ENCODE measurements around the gene SMO.

DNA sequence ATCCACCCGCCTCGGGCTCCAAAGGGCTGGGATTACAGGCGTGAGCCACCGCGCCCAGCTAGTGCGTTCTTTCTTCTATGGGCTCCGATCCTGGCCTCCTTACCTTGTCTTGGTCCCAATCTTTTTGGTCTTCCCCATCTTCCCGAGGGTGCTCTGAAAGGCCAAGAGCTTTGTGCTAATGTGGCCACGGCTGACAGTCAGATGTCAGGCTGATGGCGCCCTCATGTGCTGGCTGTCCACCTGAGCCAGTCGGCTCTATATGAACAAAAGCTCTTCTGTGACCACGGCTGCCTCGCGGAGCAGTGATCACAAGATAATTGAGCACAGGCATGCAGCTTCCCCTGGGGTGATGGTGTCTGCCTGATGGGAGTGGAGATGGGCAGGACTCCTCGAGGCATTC, 25.4 kb downstream of the SMO start:
- TF ChIP-seq, protein P1, sequence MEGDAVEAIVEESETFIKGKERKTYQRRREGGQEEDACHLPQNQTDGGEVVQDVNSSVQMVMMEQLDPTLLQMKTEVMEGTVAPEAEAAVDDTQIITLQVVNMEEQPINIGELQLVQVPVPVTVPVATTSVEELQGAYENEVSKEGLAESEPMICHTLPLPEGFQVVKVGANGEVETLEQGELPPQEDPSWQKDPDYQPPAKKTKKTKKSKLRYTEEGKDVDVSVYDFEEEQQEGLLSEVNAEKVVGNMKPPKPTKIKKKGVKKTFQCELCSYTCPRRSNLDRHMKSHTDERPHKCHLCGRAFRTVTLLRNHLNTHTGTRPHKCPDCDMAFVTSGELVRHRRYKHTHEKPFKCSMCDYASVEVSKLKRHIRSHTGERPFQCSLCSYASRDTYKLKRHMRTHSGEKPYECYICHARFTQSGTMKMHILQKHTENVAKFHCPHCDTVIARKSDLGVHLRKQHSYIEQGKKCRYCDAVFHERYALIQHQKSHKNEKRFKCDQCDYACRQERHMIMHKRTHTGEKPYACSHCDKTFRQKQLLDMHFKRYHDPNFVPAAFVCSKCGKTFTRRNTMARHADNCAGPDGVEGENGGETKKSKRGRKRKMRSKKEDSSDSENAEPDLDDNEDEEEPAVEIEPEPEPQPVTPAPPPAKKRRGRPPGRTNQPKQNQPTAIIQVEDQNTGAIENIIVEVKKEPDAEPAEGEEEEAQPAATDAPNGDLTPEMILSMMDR (IDR thresholded peaks at IDR 0.05; ENCODE audit: borderline replicate concordance, extremely low read depth, low read length, poor library complexity, severe bottlenecking), result no peak
- TF ChIP-seq EZH2 (IDR thresholded peaks at IDR 0.05; ENCODE audit: borderline replicate concordance, low read depth, low read length, severe bottlenecking), result no peak
